Lung (tissue), 12 donors: ENCODE results near the gene HNRNPC. TPM values are rescaled to one million over a fixed set of nuclear protein-coding genes. Genes with fewer than 3 reads are reported as not detected.

ENCODE experiments used
- ATAC-seq: fragments of 200-7000 bp; cut with Tn5 transposase; one replicate; pipeline ENCODE4 v1.9.1; 2020; ENCODE audit warnings: moderate number of reproducible peaks; ENCODE audit not compliant: insufficient read depth, low FRiP score
- DNase-seq, 3 donors: peaks; one replicate each; pipeline ENCODE4 v3.0.0-alpha.2; 2013 to 2017
- H3K27ac ChIP-seq, 2 donors: one replicate each; pipeline ENCODE4 v1.5.1; 2013; ENCODE audit warnings: mild to moderate bottlenecking in 2 of 2, moderate library complexity in 2 of 2, control low read depth in 1 of 2, inconsistent platforms in 1 of 2, low read depth in 1 of 2, low read length in 1 of 2
- H3K27me3 ChIP-seq, 3 donors: one replicate each; pipeline ENCODE4 v1.5.1; 2013; ENCODE audit warnings: low read length in 2 of 3; ENCODE audit not compliant: control insufficient read depth in 3 of 3, insufficient read depth in 3 of 3
- H3K36me3 ChIP-seq, 4 donors: one replicate each; pipeline ENCODE4 v1.5.1; 2013; ENCODE audit warnings: low read length in 4 of 4, mild to moderate bottlenecking in 1 of 4, moderate library complexity in 1 of 4; ENCODE audit not compliant: control insufficient read depth in 4 of 4, insufficient read depth in 4 of 4
- H3K4me1 ChIP-seq, 5 donors: one replicate each; pipeline ENCODE4 v1.5.1; 2013; ENCODE audit warnings: low read length in 5 of 5, mild to moderate bottlenecking in 2 of 5, moderate library complexity in 1 of 5; ENCODE audit not compliant: control insufficient read depth in 5 of 5, insufficient read depth in 5 of 5
- H3K4me3 ChIP-seq: one replicate; pipeline ENCODE4 v1.5.1; 2013; ENCODE audit warnings: mild to moderate bottlenecking, control low read depth, moderate library complexity
- H3K9ac ChIP-seq, 2 donors: one replicate each; pipeline ENCODE4 v1.5.1; 2013; ENCODE audit warnings: low read length in 2 of 2, control low read depth in 1 of 2; ENCODE audit not compliant: insufficient read depth in 1 of 2
- H3K9me3 ChIP-seq, 4 donors: one replicate each; pipeline ENCODE4 v1.5.1; 2013; ENCODE audit warnings: low read length in 3 of 4, mild to moderate bottlenecking in 1 of 4, moderate library complexity in 1 of 4; ENCODE audit not compliant: control insufficient read depth in 4 of 4, insufficient read depth in 3 of 4
- WGBS, 2 donors: extraction: QIAGEN DNeasy Blood & Tissue Kit; methylation state at CpG; one replicate each; pipeline ENCODE4 v1.1.7; 2013; 5-methylcytosine and 5-hydroxymethylcytosine counted together
- polyA plus RNA-seq, 2 donors: library from polyadenylated mRNA; stranded (reverse); fragments of 200-250 nt; gene quantifications; one replicate each; pipeline ENCODE4 v1.2.1, GENCODE V29; 2013
- total RNA-seq, 2 donors: library from RNA; depleted of rRNA in 1 of 2; stranded (reverse); fragments of >200 nt in 1 of 2; gene quantifications; one replicate each; pipeline ENCODE4 v1.2.1, GENCODE V29; 2014 to 2021
- TF ChIP-seq, protein P1 (sequence below): IDR thresholded peaks from 2 replicates; pipeline ENCODE4 v1.5.1; 2012; ENCODE audit warnings: mild to moderate bottlenecking; ENCODE audit errors: control extremely low read depth, extremely low read depth
- donor health status: control.
- donor health status: control.
- donor health status: Bipolar disorder and iron deficiency.
- donor health status: healthy.
- donor health status: DM: yes; HTN: yes; CAD: no.

The HNRNPC gene
- total and polyA plus RNA-seq, 4 donors: 302 to 589 (median 542) TPM

GRCh38 chr14:21311614-21312013, 42.4 kb upstream of the HNRNPC start:
- no peak overlapping the region for H3K9ac ChIP-seq

GRCh38 chr14:21309956-21310355, 40.7 kb upstream of the HNRNPC start:
- 88 to 98% methylated on average over 1 to 3 of the region's 3 CpGs for WGBS, 2 donors
- no peak for ATAC-seq
- TF ChIP-seq, protein P1, sequence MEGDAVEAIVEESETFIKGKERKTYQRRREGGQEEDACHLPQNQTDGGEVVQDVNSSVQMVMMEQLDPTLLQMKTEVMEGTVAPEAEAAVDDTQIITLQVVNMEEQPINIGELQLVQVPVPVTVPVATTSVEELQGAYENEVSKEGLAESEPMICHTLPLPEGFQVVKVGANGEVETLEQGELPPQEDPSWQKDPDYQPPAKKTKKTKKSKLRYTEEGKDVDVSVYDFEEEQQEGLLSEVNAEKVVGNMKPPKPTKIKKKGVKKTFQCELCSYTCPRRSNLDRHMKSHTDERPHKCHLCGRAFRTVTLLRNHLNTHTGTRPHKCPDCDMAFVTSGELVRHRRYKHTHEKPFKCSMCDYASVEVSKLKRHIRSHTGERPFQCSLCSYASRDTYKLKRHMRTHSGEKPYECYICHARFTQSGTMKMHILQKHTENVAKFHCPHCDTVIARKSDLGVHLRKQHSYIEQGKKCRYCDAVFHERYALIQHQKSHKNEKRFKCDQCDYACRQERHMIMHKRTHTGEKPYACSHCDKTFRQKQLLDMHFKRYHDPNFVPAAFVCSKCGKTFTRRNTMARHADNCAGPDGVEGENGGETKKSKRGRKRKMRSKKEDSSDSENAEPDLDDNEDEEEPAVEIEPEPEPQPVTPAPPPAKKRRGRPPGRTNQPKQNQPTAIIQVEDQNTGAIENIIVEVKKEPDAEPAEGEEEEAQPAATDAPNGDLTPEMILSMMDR: no peak

More at GRCh38 chr14:21311614-21312013, 42.4 kb upstream of the HNRNPC start:
- TF ChIP-seq, protein P1: no peak
- DNase-seq (no peak), ATAC-seq (no peak)
- Histone ChIP-seq H3K9me3 (peaks cover 0 to 2% (median 0%) of the 10 kb centered on the region in 4 donors), H3K4me3 (no peak overlapping the region), H3K27ac (no peak overlapping the region), H3K4me1 (peaks cover 0 to 4% (median 0%) of the 10 kb centered on the region in 5 donors), H3K36me3 (no peaks in the 10 kb centered on the region), H3K27me3 (peaks cover 0 to 3% (median 0%) of the 10 kb centered on the region in 3 donors)
- WGBS, 2 donors: 73 to 79% methylated on average over 2 of the region's 2 CpGs

DNA sequence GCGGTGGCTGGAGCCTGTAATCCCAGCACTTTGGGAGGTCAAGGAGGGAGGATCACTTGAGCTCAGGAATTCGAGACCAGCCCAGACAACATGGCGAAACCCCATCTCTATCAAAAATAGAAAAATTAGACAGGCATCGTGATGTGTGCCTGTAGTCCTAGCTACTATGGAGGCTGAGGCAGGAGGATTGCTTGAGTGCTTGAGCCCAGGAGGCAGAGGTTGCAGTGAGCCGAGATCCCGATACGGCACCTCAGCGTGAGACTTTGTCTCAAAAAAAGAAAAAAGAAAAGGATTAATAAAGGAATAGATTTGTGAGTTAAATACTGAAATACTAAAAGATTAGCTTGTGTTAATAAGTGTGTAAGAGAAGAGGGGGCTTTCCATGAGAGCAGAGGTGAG, 40.0 kb upstream of the HNRNPC start:
- 74 to 80% methylated on average over 8 of the region's 8 CpGs for WGBS, 2 donors
- peaks cover 0 to 4% (median 0%) of the 10 kb centered on the region in 5 donors for H3K4me1 ChIP-seq
- no peaks in the 10 kb centered on the region for H3K36me3 ChIP-seq
- H3K27ac ChIP-seq: peak overlapping the region; percentile 32 to 70
- H3K27me3 ChIP-seq: peaks cover 0 to 3% (median 0%) of the 10 kb centered on the region in 3 donors
- H3K9ac ChIP-seq: peak overlapping the region in 1 of 2 donors; percentile 55
- no peak for DNase-seq
- peaks cover 0 to 2% (median 0%) of the 10 kb centered on the region in 4 donors for H3K9me3 ChIP-seq
- no peak overlapping the region for H3K4me3 ChIP-seq
- TF ChIP-seq, protein P1: no peak
- ATAC-seq: peak; percentile 15

More at GRCh38 chr14:21309956-21310355, 40.7 kb upstream of the HNRNPC start:
- peaks cover 0 to 4% (median 0%) of the 10 kb centered on the region in 5 donors for H3K4me1 ChIP-seq
- no peaks in the 10 kb centered on the region for H3K36me3 ChIP-seq
- no peak for DNase-seq
- peaks cover 0 to 3% (median 0%) of the 10 kb centered on the region in 3 donors for H3K27me3 ChIP-seq
- H3K4me3 ChIP-seq: no peak overlapping the region
- peaks cover 0 to 2% (median 0%) of the 10 kb centered on the region in 4 donors for H3K9me3 ChIP-seq
- no peak overlapping the region for H3K27ac ChIP-seq
- no peak overlapping the region for H3K9ac ChIP-seq
